Globus pallidus (tissue), 1 donor: ENCODE data around the gene MILR1.

ENCODE experiments used
- DNase-seq: peaks from one replicate; pipeline ENCODE4 v3.0.0-alpha.2; 2015; ENCODE audit warnings: low spot score

MILR1 gene

DNA sequence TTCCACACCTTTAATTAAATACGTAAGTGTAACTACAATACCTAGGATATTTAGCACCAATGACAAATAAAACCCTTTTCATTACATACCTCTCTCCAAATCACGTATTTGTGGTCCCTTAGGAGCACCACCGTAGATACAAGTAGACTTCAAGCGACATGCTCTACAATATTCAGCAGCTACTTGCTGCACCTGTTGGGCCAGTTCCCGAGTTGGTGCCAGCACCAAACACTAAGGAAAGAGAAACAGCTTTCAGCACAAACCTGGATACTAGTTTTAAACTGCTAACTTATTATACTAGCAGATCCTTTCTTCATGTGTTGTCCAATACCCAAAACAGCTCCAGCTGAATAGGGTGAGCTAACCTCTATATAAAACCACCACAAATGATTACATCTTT, 54.4 kb downstream of the MILR1 start:
- DNase-seq, result no peak

DNA sequence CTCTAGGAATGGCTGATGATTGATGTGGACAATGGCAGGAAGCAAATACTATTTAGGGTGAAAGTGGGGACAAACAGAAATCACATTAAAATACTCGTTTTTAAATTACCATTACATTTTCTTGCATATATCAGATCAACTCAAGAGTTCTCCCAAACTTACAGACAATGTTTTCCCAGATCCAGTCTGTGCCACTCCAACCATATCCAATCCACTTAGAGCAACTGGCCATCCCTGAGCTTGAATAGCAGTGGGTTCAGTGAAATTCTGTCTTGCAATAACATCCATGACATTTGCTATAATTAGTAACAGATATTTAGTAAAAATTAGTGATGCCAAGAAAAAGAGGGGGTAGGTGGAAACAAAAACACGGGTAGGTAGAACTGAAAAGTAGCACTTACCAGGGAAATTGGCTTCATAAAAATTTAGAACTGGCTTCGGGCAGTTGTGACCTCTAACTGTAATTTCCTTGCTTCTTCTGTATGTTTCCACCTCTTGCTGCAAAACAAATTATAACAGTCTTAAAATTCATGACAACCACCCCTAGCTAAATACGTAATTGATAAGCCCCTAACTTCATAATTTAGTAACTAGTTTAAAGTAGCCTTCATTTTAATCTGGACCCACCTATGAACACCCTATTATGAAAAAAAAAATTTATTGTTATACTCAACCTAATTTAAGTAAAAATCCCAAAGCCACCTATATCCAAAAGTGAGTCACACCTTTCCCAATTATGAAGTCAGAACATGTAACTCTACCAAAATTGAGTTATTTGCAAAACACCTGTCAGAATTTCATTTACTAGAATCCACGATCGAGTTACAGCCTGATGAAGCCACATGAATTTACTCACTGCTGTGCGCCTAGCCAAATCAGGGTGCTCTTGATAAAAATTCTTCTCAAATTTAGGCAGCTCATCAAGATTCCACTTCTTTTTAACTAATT, 55.2 kb downstream of the MILR1 start:
- DNase-seq, result no peak

DNA sequence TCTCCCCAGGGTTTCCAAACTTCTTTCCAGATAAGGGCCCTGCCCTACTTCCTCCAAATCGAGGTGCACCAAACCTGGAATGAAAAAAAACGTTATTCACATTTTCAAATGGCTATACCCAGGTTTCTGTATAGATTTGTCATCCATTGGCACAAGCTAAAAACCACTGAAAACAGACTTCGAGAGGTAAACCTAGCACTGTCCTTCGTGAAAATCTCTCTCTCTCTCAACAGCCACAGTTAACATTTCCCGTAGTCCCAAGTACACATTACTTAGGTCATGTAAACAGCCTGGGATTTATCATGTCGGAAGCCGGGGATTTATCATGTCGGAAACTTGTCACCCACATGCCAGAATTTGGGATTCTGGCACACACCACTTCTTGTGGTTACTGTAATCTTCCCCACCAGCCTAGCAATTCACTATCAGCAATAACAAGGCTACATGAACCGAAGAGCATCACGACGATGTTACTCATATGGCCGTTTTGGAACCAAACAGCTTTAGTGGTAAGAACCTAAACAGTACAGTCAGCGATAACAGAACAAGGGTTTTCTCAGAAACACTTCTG, 55.9 kb downstream of the MILR1 start:
- DNase-seq, result no peak

DNA sequence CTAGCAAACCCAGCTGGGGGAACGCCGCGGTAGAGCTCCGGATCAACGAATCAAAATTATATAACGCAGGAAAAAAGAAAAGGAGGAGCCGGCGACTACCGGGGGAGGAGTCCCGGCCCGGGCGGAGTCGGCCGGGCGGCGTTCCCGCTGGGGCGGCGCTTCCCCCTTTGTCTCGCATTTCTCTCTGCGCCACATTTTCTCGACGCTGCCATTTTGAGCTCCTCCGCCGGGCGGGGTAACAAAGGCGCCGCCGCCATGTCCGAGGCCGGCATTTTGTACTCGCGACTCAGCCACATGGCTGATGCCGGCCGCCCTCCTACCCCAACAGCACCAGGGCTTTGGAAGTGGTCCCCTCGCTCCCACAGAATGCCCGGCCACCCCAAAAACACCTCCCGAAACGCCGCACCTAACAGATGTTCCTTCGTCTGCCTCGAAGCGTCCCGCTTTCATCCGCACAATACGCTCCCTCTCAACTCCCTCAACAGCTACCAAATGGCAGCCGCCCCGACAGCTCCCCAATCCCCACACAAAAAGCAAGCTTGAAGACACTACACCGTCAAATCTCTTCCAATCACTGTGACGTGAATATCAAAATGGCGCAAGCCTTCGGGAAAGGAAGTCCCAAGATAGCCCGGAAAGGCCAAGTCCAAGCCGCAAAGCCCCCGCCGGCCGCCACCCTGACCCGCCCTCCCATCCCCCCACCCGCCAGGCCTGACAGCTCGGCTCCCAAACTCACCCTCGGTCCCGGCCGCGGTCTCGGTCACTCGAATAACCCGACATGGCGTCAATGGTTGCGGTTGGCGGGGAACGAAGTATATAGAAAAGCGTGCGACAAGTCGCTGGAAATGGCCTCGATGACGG, 56.7 kb downstream of the MILR1 start:
- peak; percentile 88 for DNase-seq

DNA sequence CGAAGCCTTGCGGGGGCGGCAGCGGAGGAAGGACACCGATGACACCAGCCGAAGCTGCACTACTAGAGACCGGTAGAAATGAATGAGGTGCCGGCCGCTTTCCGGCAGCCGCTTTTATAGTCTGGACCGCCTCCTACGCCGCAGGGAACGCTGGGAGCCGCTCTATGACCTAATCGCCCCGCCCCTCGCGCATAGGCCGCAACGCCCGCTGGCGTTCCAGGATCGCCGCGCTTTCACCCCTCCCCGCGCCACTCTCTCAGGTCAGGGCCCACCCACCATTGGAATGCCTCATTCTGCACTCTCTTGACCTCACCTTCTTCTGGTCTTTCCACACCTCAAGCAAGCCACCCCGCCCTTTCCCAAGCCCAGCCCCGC, 57.3 kb downstream of the MILR1 start, which contains the start of gene DDX5:
DDX5 (minus strand) TSS at position 89 of the 375 bp plus-strand sequence. CDS start 170 bp downstream, outside the sequence.
- peak; percentile 94 for DNase-seq

DNA sequence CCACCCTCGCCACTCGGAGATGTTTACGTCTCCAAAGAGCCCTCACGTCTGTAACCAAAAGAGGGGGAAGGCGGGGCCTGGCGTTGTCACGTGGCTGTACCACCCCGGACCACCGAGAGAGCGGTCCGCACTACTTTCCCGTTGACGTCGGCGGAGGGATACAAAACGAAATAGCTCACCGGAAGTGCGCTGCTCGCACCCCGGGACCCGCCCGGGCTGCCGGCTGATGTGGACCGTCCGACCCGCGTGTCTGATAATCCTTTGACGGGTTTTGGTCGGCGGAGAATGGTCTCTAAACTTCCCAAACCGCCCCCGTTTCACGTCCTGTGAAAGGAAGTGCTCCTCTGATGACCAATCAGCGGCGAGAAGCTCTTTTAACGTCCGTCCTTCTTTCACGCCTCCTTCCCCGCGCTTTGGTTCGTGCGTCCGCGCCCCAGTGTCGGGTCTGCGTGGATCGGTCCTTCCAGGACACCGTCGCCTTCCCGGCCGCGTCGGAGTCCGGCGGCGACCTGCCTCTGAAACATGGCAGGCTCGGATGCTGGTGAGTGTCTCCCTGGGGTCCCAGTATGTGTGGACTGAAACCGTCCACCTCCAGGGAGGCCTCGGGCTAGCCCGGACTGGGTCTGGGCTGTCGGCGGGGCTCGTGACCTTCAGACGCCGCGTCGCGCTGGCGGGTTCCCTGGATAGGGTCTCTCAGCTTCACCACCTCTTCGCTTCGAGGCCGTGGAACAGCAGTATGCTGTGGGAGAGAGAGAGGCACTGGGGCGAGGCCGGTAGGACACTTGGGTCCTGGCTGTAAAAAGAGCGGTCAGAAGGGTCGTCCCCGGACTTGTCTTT, 57.9 kb downstream of the MILR1 start, which contains the start of gene CEP95:
CEP95 (plus strand) TSS at position 402 of the 837 bp plus-strand sequence; CDS start at position 523, 121 bp downstream.
- DNase-seq, result peak; percentile 93

DNA sequence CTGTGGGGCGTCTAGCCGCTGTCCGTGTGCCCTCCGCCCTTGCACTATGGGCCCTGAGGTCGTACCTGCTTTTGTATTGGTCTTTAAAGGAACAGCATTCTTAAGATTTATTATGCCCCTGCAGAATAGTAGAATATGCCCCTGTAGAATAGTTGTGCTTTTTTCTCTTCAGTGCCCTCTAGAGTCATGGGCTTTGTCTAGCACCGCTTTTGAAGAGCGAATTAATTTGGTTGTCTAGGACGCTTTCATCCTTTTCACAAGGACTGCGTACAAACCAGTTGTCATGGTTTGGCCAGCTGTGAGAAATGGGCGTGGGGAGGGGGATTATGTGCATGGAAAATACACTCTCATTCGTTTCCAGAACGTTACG, 58.5 kb downstream of the MILR1 start:
- DNase-seq, result peak; percentile 72

DNA sequence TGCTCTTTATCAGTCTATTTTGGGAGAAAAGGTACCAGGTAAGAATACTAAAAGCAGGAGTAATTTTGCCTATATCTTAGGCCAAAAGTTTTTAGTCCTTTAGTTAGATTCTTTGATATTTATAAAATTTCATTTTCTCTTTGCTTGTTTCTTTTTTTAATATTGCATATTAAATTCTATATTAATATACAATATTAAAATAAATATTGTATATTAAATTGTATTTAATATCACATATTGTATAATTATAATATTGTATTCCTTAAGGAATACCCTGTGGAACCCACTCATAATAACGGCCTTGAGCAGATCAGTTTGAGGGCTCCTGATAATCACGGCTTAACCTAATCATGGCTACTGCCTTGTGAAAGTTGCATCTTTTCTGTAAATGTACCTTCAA, 59.8 kb downstream of the MILR1 start:
- no peak for DNase-seq

DNA sequence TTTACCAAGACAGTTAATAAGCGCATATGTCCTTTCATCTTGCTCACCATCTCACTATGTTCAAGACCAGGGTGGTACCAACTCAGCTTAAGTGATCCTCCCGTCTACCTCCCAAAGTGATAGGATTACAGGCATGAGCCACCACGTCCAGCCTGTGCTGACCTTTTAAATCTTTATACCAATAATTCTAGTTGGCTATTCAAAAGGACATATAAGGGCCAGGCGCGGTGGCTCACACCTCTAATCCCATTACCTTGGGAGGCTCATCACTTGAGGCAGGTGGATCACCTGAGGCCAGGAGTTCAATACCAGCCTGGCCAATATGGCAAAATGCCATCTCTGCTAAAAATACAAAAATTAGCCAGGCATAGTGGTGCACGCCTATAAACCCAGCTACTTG, 60.3 kb downstream of the MILR1 start:
- no peak for DNase-seq

DNA sequence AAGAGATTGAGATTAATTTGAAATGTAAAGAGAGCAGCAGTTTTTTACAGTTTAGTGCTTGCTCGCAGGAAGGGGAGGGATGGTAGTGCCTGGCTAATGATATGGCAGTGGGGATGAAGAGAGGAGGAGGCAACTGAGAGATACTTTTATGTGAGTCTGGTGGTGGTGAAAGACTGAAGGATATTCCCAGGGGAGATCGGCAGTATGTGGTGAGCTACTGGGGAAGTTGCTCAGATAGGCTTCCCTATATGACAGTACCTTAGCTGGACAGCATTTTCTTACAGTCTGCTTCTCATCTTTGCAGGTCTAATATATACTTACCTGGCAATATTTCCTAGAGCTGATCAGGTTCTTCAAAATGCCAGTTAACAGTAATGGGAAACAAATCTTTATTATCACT, 66.5 kb downstream of the MILR1 start:
- DNase-seq, result no peak

DNA sequence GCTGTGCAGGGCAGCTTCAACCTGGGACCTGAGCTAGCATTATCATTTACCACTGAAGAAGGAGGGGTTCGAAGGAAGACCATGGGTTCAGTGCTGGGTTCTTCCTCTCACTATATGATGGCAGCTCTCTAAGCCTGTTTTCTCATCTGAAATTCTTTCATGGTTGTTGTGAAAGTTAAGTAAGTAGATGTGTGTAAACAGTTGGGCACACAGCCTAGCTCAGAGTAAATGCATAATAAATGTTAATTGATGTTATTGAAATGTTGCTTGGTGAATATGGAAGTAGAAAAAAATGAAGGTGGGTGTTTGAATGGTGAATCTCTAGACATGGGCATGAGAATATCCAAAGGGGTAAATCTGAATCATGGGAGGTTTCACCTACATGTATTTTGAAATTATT, 66.9 kb downstream of the MILR1 start:
- no peak for DNase-seq
